A549 (cell line): ENCODE measurements around the gene CNKSR1.

Experiments
- CHD2 ChIP-seq: fragments of 150-350 bp; IDR thresholded peaks from 2 replicates; pipeline ENCODE4 v1.6.1; 2014; ENCODE audit warnings: low read length; ENCODE audit not compliant: partially characterized antibody
- EP300 ChIP-seq, 2 experiments: fragments of >200 bp; sonication (Bioruptor Twin); formaldehyde crosslinking; IDR thresholded peaks; 2 replicates in 1 of 2; 3 replicates in 1 of 2; pipeline ENCODE4 v1.6.1; 2016 to 2017
- FOSL2 ChIP-seq, 2 experiments: fragments of 450-650 bp in 1 of 2; fragments of >200 bp in 1 of 2; sonication (Bioruptor Twin) in 1 of 2; formaldehyde crosslinking; IDR thresholded peaks; 2 replicates each; pipeline versions ENCODE4 v1.5.0 to v1.6.1; 2016 to 2020; ENCODE audit warnings: mild to moderate bottlenecking in 1 of 2, moderate library complexity in 1 of 2
- MAZ ChIP-seq: fragments of 150-350 bp; IDR thresholded peaks from 2 replicates; pipeline ENCODE4 v1.6.1; 2014; ENCODE audit warnings: antibody characterized with exemption, low read depth, low read length, borderline replicate concordance
- POLR2A ChIP-seq: IDR thresholded peaks from 2 replicates; pipeline ENCODE4 v1.6.1; 2012; ENCODE audit warnings: mild to moderate bottlenecking, low read length
- RARB ChIP-seq: fragments of 250-450 bp; sonication (Bioruptor Pico); IDR thresholded peaks from 2 replicates; pipeline ENCODE4 v1.8.0; 2021; ENCODE audit warnings: mild to moderate bottlenecking, moderate library complexity
- RFX5 ChIP-seq: fragments of 450-650 bp; IDR thresholded peaks from 2 replicates; pipeline ENCODE4 v1.7.1; 2014; ENCODE audit warnings: antibody characterized with exemption, mild to moderate bottlenecking, moderate library complexity
- SREBF2 ChIP-seq: fragments of 450-650 bp; IDR thresholded peaks from 2 replicates; pipeline ENCODE4 v1.6.1; 2014; ENCODE audit warnings: mild to moderate bottlenecking, moderate library complexity
- TF ChIP-seq, protein P1 (sequence below): fragments of 450-650 bp; IDR thresholded peaks from 2 replicates; pipeline ENCODE4 v1.6.1; 2014; ENCODE audit warnings: antibody characterized with exemption
- TF ChIP-seq, protein P2 (sequence below): IDR thresholded peaks from 2 replicates; pipeline ENCODE4 v1.6.1; 2012
- TF ChIP-seq, protein P3 (sequence below): fragments of >200 bp; sonication (Bioruptor Twin); formaldehyde crosslinking; IDR thresholded peaks from 3 replicates; pipeline ENCODE4 v1.5.1; 2016
- TF ChIP-seq, protein P4 (sequence below): fragments of >200 bp; sonication (Bioruptor Twin); formaldehyde crosslinking; IDR thresholded peaks from 2 replicates; pipeline ENCODE4 v1.6.1; 2016
- TF ChIP-seq, protein P5 (sequence below): fragments of 200-600 bp; sonication (generic); IDR thresholded peaks from 2 replicates; pipeline ENCODE4 v1.6.1; 2016; ENCODE audit warnings: antibody characterized with exemption, mild to moderate bottlenecking, moderate library complexity
- TF ChIP-seq, protein P6 (sequence below): IDR thresholded peaks from 2 replicates; pipeline ENCODE4 v1.6.1; 2012

DNA sequence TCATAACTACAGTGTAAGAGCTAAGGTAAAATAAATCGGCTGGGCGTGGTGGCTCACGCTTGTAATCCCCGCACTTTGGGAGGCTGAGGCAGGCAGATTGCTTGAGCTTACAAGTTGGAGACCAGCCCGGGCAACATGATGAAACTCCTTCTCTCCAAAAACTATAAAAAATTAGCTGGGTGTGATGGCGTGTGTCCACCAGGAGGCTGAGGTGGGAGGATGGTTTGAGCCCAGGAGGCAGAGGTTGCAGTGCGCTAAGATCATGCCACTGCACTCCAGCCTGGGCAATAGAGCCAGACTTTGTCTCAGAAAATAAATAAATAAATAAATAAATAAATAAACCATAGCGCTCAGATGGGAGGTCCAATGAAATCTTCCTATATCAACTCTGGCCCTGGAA is 35.1 kb upstream of the CNKSR1 start:
- TF ChIP-seq, protein P1, sequence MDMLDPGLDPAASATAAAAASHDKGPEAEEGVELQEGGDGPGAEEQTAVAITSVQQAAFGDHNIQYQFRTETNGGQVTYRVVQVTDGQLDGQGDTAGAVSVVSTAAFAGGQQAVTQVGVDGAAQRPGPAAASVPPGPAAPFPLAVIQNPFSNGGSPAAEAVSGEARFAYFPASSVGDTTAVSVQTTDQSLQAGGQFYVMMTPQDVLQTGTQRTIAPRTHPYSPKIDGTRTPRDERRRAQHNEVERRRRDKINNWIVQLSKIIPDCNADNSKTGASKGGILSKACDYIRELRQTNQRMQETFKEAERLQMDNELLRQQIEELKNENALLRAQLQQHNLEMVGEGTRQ, result no peak
- TF ChIP-seq, protein P2, sequence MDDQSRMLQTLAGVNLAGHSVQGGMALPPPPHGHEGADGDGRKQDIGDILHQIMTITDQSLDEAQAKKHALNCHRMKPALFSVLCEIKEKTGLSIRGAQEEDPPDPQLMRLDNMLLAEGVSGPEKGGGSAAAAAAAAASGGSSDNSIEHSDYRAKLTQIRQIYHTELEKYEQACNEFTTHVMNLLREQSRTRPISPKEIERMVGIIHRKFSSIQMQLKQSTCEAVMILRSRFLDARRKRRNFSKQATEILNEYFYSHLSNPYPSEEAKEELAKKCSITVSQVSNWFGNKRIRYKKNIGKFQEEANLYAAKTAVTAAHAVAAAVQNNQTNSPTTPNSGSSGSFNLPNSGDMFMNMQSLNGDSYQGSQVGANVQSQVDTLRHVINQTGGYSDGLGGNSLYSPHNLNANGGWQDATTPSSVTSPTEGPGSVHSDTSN, result no peak
- no peak for TF ChIP-seq POLR2A
- TF ChIP-seq MAZ, result no peak
- no peak for TF ChIP-seq FOSL2 (IDR thresholded peaks at IDR 0.05)
- no peak for TF ChIP-seq FOSL2 (CRISPR knock-in tag; IDR thresholded peaks at IDR 0.05)
- TF ChIP-seq, protein P3, sequence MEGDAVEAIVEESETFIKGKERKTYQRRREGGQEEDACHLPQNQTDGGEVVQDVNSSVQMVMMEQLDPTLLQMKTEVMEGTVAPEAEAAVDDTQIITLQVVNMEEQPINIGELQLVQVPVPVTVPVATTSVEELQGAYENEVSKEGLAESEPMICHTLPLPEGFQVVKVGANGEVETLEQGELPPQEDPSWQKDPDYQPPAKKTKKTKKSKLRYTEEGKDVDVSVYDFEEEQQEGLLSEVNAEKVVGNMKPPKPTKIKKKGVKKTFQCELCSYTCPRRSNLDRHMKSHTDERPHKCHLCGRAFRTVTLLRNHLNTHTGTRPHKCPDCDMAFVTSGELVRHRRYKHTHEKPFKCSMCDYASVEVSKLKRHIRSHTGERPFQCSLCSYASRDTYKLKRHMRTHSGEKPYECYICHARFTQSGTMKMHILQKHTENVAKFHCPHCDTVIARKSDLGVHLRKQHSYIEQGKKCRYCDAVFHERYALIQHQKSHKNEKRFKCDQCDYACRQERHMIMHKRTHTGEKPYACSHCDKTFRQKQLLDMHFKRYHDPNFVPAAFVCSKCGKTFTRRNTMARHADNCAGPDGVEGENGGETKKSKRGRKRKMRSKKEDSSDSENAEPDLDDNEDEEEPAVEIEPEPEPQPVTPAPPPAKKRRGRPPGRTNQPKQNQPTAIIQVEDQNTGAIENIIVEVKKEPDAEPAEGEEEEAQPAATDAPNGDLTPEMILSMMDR, result no peak
- TF ChIP-seq, protein P4, sequence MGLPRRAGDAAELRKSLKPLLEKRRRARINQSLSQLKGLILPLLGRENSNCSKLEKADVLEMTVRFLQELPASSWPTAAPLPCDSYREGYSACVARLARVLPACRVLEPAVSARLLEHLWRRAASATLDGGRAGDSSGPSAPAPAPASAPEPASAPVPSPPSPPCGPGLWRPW, result no peak
- TF ChIP-seq, protein P5, sequence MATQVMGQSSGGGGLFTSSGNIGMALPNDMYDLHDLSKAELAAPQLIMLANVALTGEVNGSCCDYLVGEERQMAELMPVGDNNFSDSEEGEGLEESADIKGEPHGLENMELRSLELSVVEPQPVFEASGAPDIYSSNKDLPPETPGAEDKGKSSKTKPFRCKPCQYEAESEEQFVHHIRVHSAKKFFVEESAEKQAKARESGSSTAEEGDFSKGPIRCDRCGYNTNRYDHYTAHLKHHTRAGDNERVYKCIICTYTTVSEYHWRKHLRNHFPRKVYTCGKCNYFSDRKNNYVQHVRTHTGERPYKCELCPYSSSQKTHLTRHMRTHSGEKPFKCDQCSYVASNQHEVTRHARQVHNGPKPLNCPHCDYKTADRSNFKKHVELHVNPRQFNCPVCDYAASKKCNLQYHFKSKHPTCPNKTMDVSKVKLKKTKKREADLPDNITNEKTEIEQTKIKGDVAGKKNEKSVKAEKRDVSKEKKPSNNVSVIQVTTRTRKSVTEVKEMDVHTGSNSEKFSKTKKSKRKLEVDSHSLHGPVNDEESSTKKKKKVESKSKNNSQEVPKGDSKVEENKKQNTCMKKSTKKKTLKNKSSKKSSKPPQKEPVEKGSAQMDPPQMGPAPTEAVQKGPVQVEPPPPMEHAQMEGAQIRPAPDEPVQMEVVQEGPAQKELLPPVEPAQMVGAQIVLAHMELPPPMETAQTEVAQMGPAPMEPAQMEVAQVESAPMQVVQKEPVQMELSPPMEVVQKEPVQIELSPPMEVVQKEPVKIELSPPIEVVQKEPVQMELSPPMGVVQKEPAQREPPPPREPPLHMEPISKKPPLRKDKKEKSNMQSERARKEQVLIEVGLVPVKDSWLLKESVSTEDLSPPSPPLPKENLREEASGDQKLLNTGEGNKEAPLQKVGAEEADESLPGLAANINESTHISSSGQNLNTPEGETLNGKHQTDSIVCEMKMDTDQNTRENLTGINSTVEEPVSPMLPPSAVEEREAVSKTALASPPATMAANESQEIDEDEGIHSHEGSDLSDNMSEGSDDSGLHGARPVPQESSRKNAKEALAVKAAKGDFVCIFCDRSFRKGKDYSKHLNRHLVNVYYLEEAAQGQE, result no peak
- TF ChIP-seq, protein P6, sequence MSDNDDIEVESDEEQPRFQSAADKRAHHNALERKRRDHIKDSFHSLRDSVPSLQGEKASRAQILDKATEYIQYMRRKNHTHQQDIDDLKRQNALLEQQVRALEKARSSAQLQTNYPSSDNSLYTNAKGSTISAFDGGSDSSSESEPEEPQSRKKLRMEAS, result no peak
- TF ChIP-seq RARB (CRISPR knock-in tag), result no peak
- no peak for TF ChIP-seq CHD2
- no peak for TF ChIP-seq RFX5
- TF ChIP-seq SREBF2, result no peak
- no peak for TF ChIP-seq EP300 (IDR thresholded peaks at IDR 0.05)
